Erythroblast (primary cell): ENCODE measurements around the gene SYNE2.

Experiments
- GATA1 ChIP-seq: IDR thresholded peaks from 2 replicates; pipeline ENCODE4 v1.6.1; 2011; ENCODE audit warnings: low read depth, mild to moderate bottlenecking, control low read depth, low read length, moderate library complexity
- POLR2A ChIP-seq: IDR thresholded peaks from 2 replicates; pipeline ENCODE4 v1.6.1; 2011; ENCODE audit warnings: mild to moderate bottlenecking, low read length

DNA sequence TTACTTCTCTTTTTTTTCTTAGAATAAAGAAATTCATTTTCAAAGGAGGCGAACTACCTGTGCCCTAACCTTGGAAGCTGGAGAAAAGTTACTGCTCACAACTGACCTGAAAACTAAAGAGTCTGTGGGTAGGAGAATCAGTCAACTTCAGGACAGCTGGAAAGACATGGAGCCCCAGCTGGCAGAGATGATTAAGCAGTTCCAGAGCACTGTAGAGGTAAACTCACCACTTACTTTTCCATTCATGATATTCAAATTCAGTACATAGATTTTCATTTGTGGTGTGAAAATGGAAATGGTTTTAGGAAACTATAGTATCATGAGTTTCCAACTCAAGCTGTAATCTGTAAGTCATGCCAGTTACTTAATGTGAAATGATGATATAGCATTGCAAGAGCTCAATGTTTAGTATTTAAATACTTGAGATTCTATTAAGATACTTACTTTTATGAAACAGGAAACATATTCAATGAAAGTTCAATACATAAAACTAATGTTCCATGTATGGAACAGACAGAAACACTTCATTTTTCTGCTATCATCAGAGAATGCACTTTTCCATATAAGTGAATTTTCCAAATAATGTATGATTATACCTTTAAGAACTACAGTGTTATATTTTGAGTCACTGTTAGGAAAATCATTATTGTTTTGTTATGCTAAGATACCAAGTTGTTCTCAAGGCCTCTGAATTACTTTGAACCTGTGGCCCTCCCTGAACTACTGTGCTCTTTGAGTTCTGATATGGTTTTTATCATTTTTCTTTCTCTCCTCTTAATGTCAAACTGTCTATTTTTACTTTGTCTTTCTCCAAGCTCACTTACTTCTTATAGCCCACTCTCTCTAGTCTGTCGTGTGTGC, 322.3 kb downstream of the SYNE2 start:
- TF ChIP-seq POLR2A (no peak), GATA1 (no peak)
